ENCODE measurements around the gene PSG6.
"Not testable (repeated sequence)": the region's sequence is repeated elsewhere in the genome, so short reads cannot be mapped to it uniquely, and the experiment has no call there.

GRCh38 chr19:42934726-42935125 lies 17.0 kb upstream of the PSG6 start:
- TF ChIP-seq EP300, POLR2A (IDR thresholded peaks at IDR 0.05): not testable (repeated sequence)
- TF ChIP-seq, protein P1, sequence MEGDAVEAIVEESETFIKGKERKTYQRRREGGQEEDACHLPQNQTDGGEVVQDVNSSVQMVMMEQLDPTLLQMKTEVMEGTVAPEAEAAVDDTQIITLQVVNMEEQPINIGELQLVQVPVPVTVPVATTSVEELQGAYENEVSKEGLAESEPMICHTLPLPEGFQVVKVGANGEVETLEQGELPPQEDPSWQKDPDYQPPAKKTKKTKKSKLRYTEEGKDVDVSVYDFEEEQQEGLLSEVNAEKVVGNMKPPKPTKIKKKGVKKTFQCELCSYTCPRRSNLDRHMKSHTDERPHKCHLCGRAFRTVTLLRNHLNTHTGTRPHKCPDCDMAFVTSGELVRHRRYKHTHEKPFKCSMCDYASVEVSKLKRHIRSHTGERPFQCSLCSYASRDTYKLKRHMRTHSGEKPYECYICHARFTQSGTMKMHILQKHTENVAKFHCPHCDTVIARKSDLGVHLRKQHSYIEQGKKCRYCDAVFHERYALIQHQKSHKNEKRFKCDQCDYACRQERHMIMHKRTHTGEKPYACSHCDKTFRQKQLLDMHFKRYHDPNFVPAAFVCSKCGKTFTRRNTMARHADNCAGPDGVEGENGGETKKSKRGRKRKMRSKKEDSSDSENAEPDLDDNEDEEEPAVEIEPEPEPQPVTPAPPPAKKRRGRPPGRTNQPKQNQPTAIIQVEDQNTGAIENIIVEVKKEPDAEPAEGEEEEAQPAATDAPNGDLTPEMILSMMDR (IDR thresholded peaks at IDR 0.05) = not testable (repeated sequence)
